Omental fat pad (tissue), 4 donors: ENCODE data around the gene SUPT7L. TPM values are rescaled to one million over a fixed set of nuclear protein-coding genes. Genes with fewer than 3 reads are reported as not detected.

Experiments used
- ATAC-seq: fragments of 150-250 bp; one replicate; pipeline ENCODE4 v1.9.1; 2016; ENCODE audit warnings: mild to moderate bottlenecking, moderate library complexity; ENCODE audit not compliant: low FRiP score
- DNase-seq: peaks from one replicate; pipeline ENCODE4 v3.0.0-alpha.2; 2019; ENCODE audit warnings: low spot score
- total RNA-seq, 4 donors: library from RNA; depleted of rRNA; stranded (reverse); fragments of >200 nt; gene quantifications; one replicate each; pipeline ENCODE4 v1.1.0, GENCODE V29; 2016
- TF ChIP-seq, protein P1 (sequence below), 3 donors: fragments of 450-650 bp; IDR thresholded peaks; one replicate each; pipeline ENCODE4 v1.5.1; 2016 to 2017; ENCODE audit warnings: antibody characterized with exemption in 3 of 3, mild to moderate bottlenecking in 3 of 3, moderate library complexity in 2 of 3

Gene SUPT7L
- 10 to 100 TPM; 24.9 to 32.9 (median 28.0) TPM for total RNA-seq

DNA sequence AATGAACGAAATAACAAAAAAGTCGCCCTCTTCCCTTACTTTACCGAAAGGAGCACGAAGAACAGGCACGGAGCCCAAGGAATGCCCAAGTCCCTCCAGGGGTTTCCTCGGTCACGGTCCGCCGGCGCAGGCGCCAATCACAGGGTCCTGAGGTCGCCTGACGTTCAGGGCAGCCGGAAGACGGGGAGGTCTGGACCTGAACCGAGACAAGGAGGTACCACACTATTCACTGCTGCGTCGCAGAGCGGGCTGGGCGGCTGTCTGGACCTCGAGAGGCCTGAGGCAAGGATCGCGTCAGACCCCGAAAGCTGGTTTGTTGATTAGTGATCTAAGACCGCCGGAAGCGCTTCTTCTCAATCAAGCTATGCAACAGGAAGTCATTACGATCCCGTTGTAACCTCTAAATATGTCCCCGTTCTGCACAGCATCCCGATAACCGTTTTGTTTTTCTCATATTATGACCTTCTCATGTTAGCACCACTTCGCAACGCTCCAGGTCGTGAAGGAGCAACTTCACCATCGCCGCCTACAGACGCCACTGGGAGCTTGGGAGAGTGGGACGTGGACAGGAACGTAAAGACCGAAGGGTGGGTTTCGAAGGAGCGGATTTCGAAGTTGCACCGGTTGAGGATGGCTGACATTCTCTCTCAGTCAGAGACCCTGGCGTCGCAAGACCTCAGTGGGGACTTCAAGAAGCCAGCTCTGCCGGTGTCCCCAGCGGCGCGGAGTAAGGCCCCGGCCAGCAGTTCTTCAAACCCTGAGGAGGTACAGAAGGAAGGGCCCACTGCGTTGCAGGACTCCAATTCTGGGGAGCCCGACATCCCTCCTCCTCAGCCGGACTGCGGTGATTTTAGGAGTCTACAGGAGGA is at the start of gene SUPT7L, which contains the start of gene SLC4A1AP:
TSS of gene SUPT7L (minus strand) at position 330 of the 869 bp plus-strand sequence. CDS start 1,422 bp downstream, outside the sequence.
TSS of gene SLC4A1AP (plus strand) at position 605 of the 869 bp plus-strand sequence. CDS start at position 631, 26 bp downstream.
- ATAC-seq (peak; percentile 82), DNase-seq (peak; percentile 29)
- TF ChIP-seq, protein P1, sequence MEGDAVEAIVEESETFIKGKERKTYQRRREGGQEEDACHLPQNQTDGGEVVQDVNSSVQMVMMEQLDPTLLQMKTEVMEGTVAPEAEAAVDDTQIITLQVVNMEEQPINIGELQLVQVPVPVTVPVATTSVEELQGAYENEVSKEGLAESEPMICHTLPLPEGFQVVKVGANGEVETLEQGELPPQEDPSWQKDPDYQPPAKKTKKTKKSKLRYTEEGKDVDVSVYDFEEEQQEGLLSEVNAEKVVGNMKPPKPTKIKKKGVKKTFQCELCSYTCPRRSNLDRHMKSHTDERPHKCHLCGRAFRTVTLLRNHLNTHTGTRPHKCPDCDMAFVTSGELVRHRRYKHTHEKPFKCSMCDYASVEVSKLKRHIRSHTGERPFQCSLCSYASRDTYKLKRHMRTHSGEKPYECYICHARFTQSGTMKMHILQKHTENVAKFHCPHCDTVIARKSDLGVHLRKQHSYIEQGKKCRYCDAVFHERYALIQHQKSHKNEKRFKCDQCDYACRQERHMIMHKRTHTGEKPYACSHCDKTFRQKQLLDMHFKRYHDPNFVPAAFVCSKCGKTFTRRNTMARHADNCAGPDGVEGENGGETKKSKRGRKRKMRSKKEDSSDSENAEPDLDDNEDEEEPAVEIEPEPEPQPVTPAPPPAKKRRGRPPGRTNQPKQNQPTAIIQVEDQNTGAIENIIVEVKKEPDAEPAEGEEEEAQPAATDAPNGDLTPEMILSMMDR (IDR thresholded peaks at IDR 0.05): no peak

GRCh38 chr2:27713201-27713600 is 49.8 kb upstream of the SUPT7L start:
- ATAC-seq: no peak
- TF ChIP-seq, protein P1 (IDR thresholded peaks at IDR 0.05): no peak
- no peak for DNase-seq

DNA sequence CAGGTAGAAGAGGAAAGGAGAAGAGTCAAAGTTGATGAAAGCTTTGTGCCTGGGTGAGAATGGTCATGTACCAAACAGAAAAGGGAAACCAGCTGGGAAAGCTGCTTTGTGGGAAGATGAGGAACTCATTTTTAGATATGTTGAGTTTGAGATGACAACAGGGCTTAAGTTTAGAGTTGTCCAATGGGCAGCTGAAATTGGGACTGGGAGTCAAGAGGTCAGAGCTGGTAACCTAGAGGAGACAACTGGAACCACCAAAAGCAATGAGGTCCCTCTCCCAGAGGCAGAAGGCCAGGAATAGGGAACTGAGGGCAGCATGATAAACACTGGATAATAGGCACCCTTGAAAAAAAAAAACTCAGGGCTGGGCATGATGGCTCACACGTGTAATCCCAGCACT is 49.1 kb upstream of the SUPT7L start:
- DNase-seq (no peak), ATAC-seq (no peak)
- TF ChIP-seq, protein P1 (IDR thresholded peaks at IDR 0.05): no peak

DNA sequence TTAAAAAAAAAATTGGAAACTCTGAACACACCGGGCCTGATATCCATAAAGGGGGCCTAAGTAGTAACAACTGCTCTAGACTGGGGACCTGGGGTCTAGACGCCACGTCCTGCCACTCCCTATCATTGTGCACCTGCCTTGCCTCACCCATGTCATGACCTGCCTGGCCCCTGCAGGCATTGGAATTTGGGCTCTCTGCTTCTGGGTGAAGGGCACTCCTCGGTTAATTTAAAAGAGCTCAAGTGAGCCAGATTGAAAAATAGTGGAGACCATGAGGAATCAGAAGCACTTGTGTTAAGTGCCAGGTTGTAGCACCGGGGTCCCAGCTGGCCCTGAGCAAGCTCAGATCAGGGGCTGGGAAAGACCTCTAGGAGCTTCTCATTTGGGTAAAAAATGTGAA is 48.4 kb upstream of the SUPT7L start:
- DNase-seq (no peak), ATAC-seq (no peak)
- TF ChIP-seq, protein P1 (IDR thresholded peaks at IDR 0.05): no peak

DNA sequence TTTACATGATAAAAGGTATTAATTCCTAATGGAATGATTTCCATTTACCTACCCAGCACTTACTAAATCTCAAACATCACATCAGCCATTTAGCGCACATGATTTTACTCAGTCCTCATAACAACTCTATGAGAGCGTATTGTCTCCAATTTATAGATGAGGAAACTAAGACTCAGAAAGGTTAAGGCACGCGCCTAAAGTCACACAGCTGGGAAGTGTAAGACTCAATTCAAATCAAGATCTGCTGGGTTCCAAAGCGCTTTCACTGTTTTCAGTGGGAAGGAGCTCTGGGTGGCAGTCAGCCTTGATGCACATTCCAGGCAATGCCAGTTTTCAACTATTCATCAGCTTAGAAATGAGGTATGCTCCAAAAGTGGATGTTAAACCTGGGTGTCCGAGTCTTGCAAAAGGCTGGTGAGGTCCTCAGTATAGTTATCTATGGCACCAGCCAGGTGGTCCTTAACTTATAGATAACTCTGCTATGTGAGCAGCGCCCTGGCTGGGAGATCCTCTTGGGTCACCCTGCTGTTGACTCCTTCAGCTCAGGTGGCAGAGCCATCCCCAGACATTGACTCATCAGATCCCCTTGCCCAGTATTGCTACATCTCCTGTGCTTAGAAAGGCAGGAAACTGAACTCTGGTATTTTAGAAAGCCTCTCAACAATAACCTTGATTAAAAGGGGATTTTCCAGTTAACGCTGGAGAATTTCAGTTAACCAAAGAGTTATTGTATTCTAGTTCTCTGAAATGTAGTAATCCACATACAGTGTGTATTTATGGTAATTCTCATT is 47.4 kb upstream of the SUPT7L start:
- no peak for ATAC-seq
- no peak for DNase-seq
- TF ChIP-seq, protein P1 (IDR thresholded peaks at IDR 0.05): no peak

- ATAC-seq (no peak), DNase-seq (no peak)
- TF ChIP-seq, protein P1 (IDR thresholded peaks at IDR 0.05): no peak
Measured at GRCh38 chr2:27709960-27710575, 46.7 kb upstream of the SUPT7L start.
